H9 (cell line): ENCODE data around the gene DYNC1H1. TPM values are rescaled to one million over a fixed set of nuclear protein-coding genes. Genes with fewer than 3 reads are reported as not detected.

Experiments used
- DNase-seq: peaks from one replicate; pipeline ENCODE4 v3.0.0-alpha.2; 2017
- H2AFZ ChIP-seq: one replicate; pipeline ENCODE4 v1.6.1; 2013; ENCODE audit warnings: mild to moderate bottlenecking, low read length, control low read depth, moderate library complexity
- H2AK5ac ChIP-seq: 2 replicates; pipeline ENCODE4 v1.6.1; 2013; ENCODE audit warnings: low read length, control low read depth, mixed read lengths; ENCODE audit not compliant: insufficient read length
- H2BK120ac ChIP-seq: one replicate; pipeline ENCODE4 v1.6.1; 2013; ENCODE audit warnings: low read depth, mild to moderate bottlenecking, low read length, control low read depth, inconsistent platforms; ENCODE audit not compliant: poor library complexity, severe bottlenecking
- H2BK12ac ChIP-seq: 2 replicates; pipeline ENCODE4 v1.6.1; 2013; ENCODE audit warnings: low read length, control low read depth, mixed read lengths, low read depth; ENCODE audit not compliant: insufficient read length
- H2BK15ac ChIP-seq: 2 replicates; pipeline ENCODE4 v1.6.1; 2013; ENCODE audit warnings: low read depth, low read length, control low read depth
- H2BK20ac ChIP-seq: one replicate; pipeline ENCODE4 v1.6.1; 2013; ENCODE audit warnings: low read depth, mild to moderate bottlenecking, low read length, control low read depth, inconsistent platforms; ENCODE audit not compliant: poor library complexity, severe bottlenecking
- H2BK5ac ChIP-seq: 2 replicates; pipeline ENCODE4 v1.6.1; 2013; ENCODE audit warnings: low read length, control low read depth, mixed read lengths; ENCODE audit not compliant: insufficient read length
- H3K14ac ChIP-seq: 2 replicates; pipeline ENCODE4 v1.6.1; 2013; ENCODE audit warnings: low read length, control low read depth; ENCODE audit not compliant: insufficient read depth
- H3K18ac ChIP-seq: 2 replicates; pipeline ENCODE4 v1.6.1; 2013; ENCODE audit warnings: low read depth, mild to moderate bottlenecking, mixed read lengths, low read length, control low read depth; ENCODE audit not compliant: insufficient read length
- H3K23ac ChIP-seq: 2 replicates; pipeline ENCODE4 v1.6.1; 2013; ENCODE audit warnings: low read length, control low read depth, mixed read lengths, low read depth; ENCODE audit not compliant: insufficient read length
- H3K23me2 ChIP-seq: 2 replicates; pipeline ENCODE4 v1.6.1; 2013; ENCODE audit warnings: low read depth, mild to moderate bottlenecking, mixed read lengths, low read length, control low read depth; ENCODE audit not compliant: insufficient read length, poor library complexity, severe bottlenecking
- H3K27ac ChIP-seq: 2 replicates; pipeline ENCODE4 v1.5.1; 2013; ENCODE audit warnings: low read length, control low read depth, mixed read lengths, low read depth; ENCODE audit not compliant: insufficient read length
- H3K27me3 ChIP-seq: 2 replicates; pipeline ENCODE4 v1.6.1; 2013; ENCODE audit warnings: low read length, control low read depth, inconsistent platforms; ENCODE audit not compliant: insufficient read depth
- H3K4ac ChIP-seq: 2 replicates; pipeline ENCODE4 v1.6.1; 2013; ENCODE audit warnings: low read depth, mild to moderate bottlenecking, control low read depth, inconsistent platforms, low read length, moderate library complexity
- H3K4me1 ChIP-seq: 2 replicates; pipeline ENCODE4 v1.6.1; 2013; ENCODE audit warnings: low read length, control low read depth, inconsistent platforms; ENCODE audit not compliant: insufficient read depth
- H3K4me2 ChIP-seq: 2 replicates; pipeline ENCODE4 v1.6.1; 2013; ENCODE audit warnings: low read length, control low read depth, mixed read lengths; ENCODE audit not compliant: insufficient read length, insufficient read depth
- H3K56ac ChIP-seq: 2 replicates; pipeline ENCODE4 v1.6.1; 2013; ENCODE audit warnings: low read depth, mild to moderate bottlenecking, mixed read lengths, low read length, control low read depth; ENCODE audit not compliant: insufficient read length
- H3K79me1 ChIP-seq: 2 replicates; pipeline ENCODE4 v1.6.1; 2013; ENCODE audit warnings: low read depth, mild to moderate bottlenecking, moderate library complexity, low read length, control low read depth, inconsistent platforms; ENCODE audit not compliant: insufficient read depth, poor library complexity, severe bottlenecking
- H3K79me2 ChIP-seq: 2 replicates; pipeline ENCODE4 v1.6.1; 2013; ENCODE audit warnings: low read length, control low read depth, inconsistent platforms; ENCODE audit not compliant: insufficient read depth
- H3K9ac ChIP-seq: 2 replicates; pipeline ENCODE4 v1.6.1; 2013; ENCODE audit warnings: low read length, control low read depth, mixed read lengths; ENCODE audit not compliant: insufficient read length; ENCODE audit errors: extremely low read depth
- H3K9me3 ChIP-seq: one replicate; pipeline ENCODE4 v1.6.1; 2013; ENCODE audit warnings: low read depth, low read length, inconsistent platforms; ENCODE audit not compliant: control insufficient read depth
- H3T11ph ChIP-seq: one replicate; pipeline ENCODE4 v1.6.1; 2013; ENCODE audit warnings: mild to moderate bottlenecking, low read length, control low read depth, inconsistent platforms
- H4K20me1 ChIP-seq: one replicate; pipeline ENCODE4 v1.6.1; 2013; ENCODE audit not compliant: control insufficient read depth, insufficient read length, insufficient read depth
- H4K5ac ChIP-seq: 2 replicates; pipeline ENCODE4 v1.6.1; 2013; ENCODE audit warnings: low read depth, mild to moderate bottlenecking, mixed read lengths, low read length, control low read depth; ENCODE audit not compliant: insufficient read length
- H4K8ac ChIP-seq: replicated peaks from 2 replicates; pipeline ENCODE4 v1.6.1; 2013; ENCODE audit warnings: low read length, control low read depth, mixed read lengths, low read depth; ENCODE audit not compliant: insufficient read length
- H4K91ac ChIP-seq: 2 replicates; pipeline ENCODE4 v1.6.1; 2013; ENCODE audit warnings: low read depth, mild to moderate bottlenecking, moderate library complexity, mixed read lengths, low read length, control low read depth; ENCODE audit not compliant: insufficient read length
- H3K27ac Mint-ChIP-seq, 3 experiments: 2 replicates in 2 of 3; 3 replicates in 1 of 3; pipeline ENCODE4 v1.8.0; 2020 to 2021; ENCODE audit warnings: mixed read lengths in 3 of 3, mild to moderate bottlenecking in 1 of 3, moderate library complexity in 1 of 3
- H3K27me3 Mint-ChIP-seq: 2 replicates; pipeline ENCODE4 v1.8.0; 2021; ENCODE audit warnings: low read depth, mild to moderate bottlenecking, moderate library complexity, mixed read lengths
- H3K36me3 Mint-ChIP-seq, 3 experiments: 2 replicates in 2 of 3; 3 replicates in 1 of 3; pipeline ENCODE4 v1.8.0; 2020 to 2021; ENCODE audit warnings: low read depth in 3 of 3, mixed read lengths in 3 of 3; ENCODE audit not compliant: insufficient read depth in 1 of 3
- H3K4me1 Mint-ChIP-seq, 2 experiments: 2 replicates each; pipeline ENCODE4 v1.8.0; 2020; ENCODE audit warnings: mixed read lengths in 2 of 2
- H3K4me3 Mint-ChIP-seq, 2 experiments: 2 replicates in 1 of 2; 3 replicates in 1 of 2; pipeline ENCODE4 v1.8.0; 2020 to 2021; ENCODE audit warnings: mild to moderate bottlenecking in 2 of 2, mixed read lengths in 2 of 2, moderate library complexity in 1 of 2
- H3K9me3 Mint-ChIP-seq, 2 experiments: 2 replicates in 1 of 2; 3 replicates in 1 of 2; pipeline ENCODE4 v1.8.0; 2020; ENCODE audit warnings: mild to moderate bottlenecking in 2 of 2, mixed read lengths in 2 of 2, moderate library complexity in 1 of 2
- CTCF ChIP-seq: fragments of 200-600 bp; sonication (generic); conservative IDR thresholded peaks from 3 replicates; pipeline ENCODE4 v1.8.0; 2021; ENCODE audit warnings: antibody characterized with exemption, mild to moderate bottlenecking
- WGBS: extraction: QIAGEN DNeasy Blood & Tissue Kit; methylation state at CpG from one replicate; pipeline ENCODE4 v1.1.7; 2013; ENCODE audit warnings: missing lambda C conversion rate, low lambda C conversion rate, mixed read lengths; ENCODE audit not compliant: insufficient read length; ENCODE audit errors: extremely low coverage; 5-methylcytosine and 5-hydroxymethylcytosine counted together
- total RNA-seq: library from RNA; stranded (reverse); gene quantifications from 2 replicates; pipeline ENCODE4 v1.2.1, GENCODE V29; 2021

The DYNC1H1 gene
- total RNA-seq, 1 experiment from 2014 or later: 359 TPM

- TF ChIP-seq CTCF: no peak
- Histone ChIP-seq H3K18ac (no peak overlapping the region), H4K8ac (no peak overlapping the region), H2BK15ac (no peak overlapping the region), H2AFZ (no peak overlapping the region), H2AK5ac (no peak overlapping the region), H3K9me3 (no peaks in the 10 kb centered on the region), H3K27ac (no peak overlapping the region), H4K20me1 (no peaks in the 10 kb centered on the region), H3K79me1 (no peaks in the 10 kb centered on the region), H3K56ac (no peak overlapping the region), H3K14ac (no peak overlapping the region), H3K23me2 (no peaks in the 10 kb centered on the region), H4K91ac (no peak overlapping the region), H3T11ph (no peak overlapping the region), H2BK5ac (no peak overlapping the region), H3K79me2 (no peaks in the 10 kb centered on the region), H3K4me2 (no peak overlapping the region), H3K9ac (no peak overlapping the region), H2BK20ac (no peak overlapping the region), H3K4ac (no peak overlapping the region), H4K5ac (no peak overlapping the region), H3K27me3 (no peaks in the 10 kb centered on the region), H3K23ac (no peak overlapping the region), H3K4me1 (no peaks in the 10 kb centered on the region), H2BK12ac (no peak overlapping the region), H2BK120ac (no peak overlapping the region)
- WGBS: no CpG with 5 or more reads among the region's 25 CpGs
- peaks cover 3 to 11% of the 10 kb centered on the region in 2 experiments for H3K4me1 Mint-ChIP-seq
- no peaks in the 10 kb centered on the region for H3K9me3 Mint-ChIP-seq
- H3K27ac Mint-ChIP-seq: 0 out of 7 replicates have a peak overlapping the region, but pooled peaks of 1 of the 3 experiments have one; percentile 48
- H3K4me3 Mint-ChIP-seq: no peak overlapping the region
- DNase-seq: no peak
- H3K27me3 Mint-ChIP-seq: no peaks in the 10 kb centered on the region; the same call in 1 of the 2 replicates
- peaks cover 39 to 85% (median 67%) of the 10 kb centered on the region in 3 experiments for H3K36me3 Mint-ChIP-seq
Observed at GRCh38 chr14:102049258-102050025, 85.1 kb downstream of the DYNC1H1 start.
